Keratinocyte (primary cell): ENCODE measurements around the gene BMPR1B. TPM values are rescaled to one million over a fixed set of nuclear protein-coding genes. Genes with fewer than 3 reads are reported as not detected.

Source experiments
- DNase-seq: peaks from one replicate; pipeline ENCODE4 v3.0.0-alpha.2; 2011; ENCODE audit warnings: low read depth, missing footprints, low spot score
- FAIRE-seq: peaks from 2 replicates; lab custom pipeline; 2011; peaks lifted over from hg19 to GRCh38; lab: Jason Lieb, UNC
- H2AFZ ChIP-seq: 2 replicates; pipeline ENCODE4 v1.6.0; 2012; ENCODE audit warnings: low read length, control low read depth, inconsistent platforms; ENCODE audit not compliant: control insufficient read depth
- H3K27ac ChIP-seq: 2 replicates; pipeline ENCODE4 v1.5.1; 2011; ENCODE audit warnings: low read length; ENCODE audit not compliant: control insufficient read depth, insufficient read depth
- H3K27me3 ChIP-seq: 3 replicates; pipeline ENCODE4 v1.6.0; 2011; ENCODE audit warnings: low read length; ENCODE audit not compliant: control insufficient read depth, insufficient read depth; ENCODE audit errors: extremely low read depth
- H3K36me3 ChIP-seq, 2 experiments: 2 replicates in 1 of 2; 3 replicates in 1 of 2; pipeline ENCODE4 v1.5.1; 2011; ENCODE audit warnings: low read length in 2 of 2, mild to moderate bottlenecking in 1 of 2; ENCODE audit not compliant: control insufficient read depth in 2 of 2, insufficient read depth in 2 of 2; ENCODE audit errors: extremely low read depth in 1 of 2
- H3K4me1 ChIP-seq: 3 replicates; pipeline ENCODE4 v1.5.1; 2011; ENCODE audit warnings: low read length; ENCODE audit not compliant: control insufficient read depth, insufficient read depth; ENCODE audit errors: extremely low read depth
- H3K4me2 ChIP-seq: 3 replicates; pipeline ENCODE4 v1.6.0; 2011; ENCODE audit warnings: low read depth, low read length; ENCODE audit not compliant: control insufficient read depth, insufficient read depth; ENCODE audit errors: extremely low read depth
- H3K4me3 ChIP-seq, 3 experiments: fragments of 200-600 bp in 1 of 3; sonication (generic) in 1 of 3; 2 replicates in 2 of 3; 3 replicates in 1 of 3; pipeline ENCODE4 v1.5.1; 2011 to 2016; ENCODE audit warnings: low read length in 3 of 3, mild to moderate bottlenecking in 3 of 3, control low read depth in 2 of 3, inconsistent platforms in 1 of 3, low read depth in 1 of 3, mixed read lengths in 1 of 3, mixed run types in 1 of 3, moderate library complexity in 1 of 3; ENCODE audit not compliant: control insufficient read depth in 2 of 3, insufficient read depth in 2 of 3; ENCODE audit errors: extremely low read depth in 1 of 3
- H3K79me2 ChIP-seq: 2 replicates; pipeline ENCODE4 v1.6.0; 2012; ENCODE audit warnings: low read length; ENCODE audit not compliant: control insufficient read depth, insufficient read depth
- H3K9ac ChIP-seq: 3 replicates; pipeline ENCODE4 v1.6.0; 2011; ENCODE audit warnings: low read length; ENCODE audit not compliant: control insufficient read depth, insufficient read depth; ENCODE audit errors: extremely low read depth
- H3K9me1 ChIP-seq: 3 replicates; pipeline ENCODE4 v1.6.0; 2011; ENCODE audit warnings: low read length; ENCODE audit not compliant: control insufficient read depth, insufficient read depth; ENCODE audit errors: extremely low read depth
- H3K9me3 ChIP-seq: 2 replicates; pipeline ENCODE4 v1.5.1; 2012; ENCODE audit warnings: low read depth, low read length; ENCODE audit not compliant: control insufficient read depth
- H4K20me1 ChIP-seq: 3 replicates; pipeline ENCODE4 v1.6.0; 2011; ENCODE audit warnings: low read length; ENCODE audit not compliant: control insufficient read depth, insufficient read depth; ENCODE audit errors: extremely low read depth
- CTCF ChIP-seq, 3 experiments: IDR thresholded peaks in 1 of 3; conservative IDR thresholded peaks in 1 of 3; optimal IDR thresholded peaks in 1 of 3; 2 replicates in 2 of 3; 3 replicates in 1 of 3; pipeline versions ENCODE3 to v1.5.1; 2011; ENCODE audit warnings: low read length in 3 of 3, mild to moderate bottlenecking in 3 of 3, moderate library complexity in 2 of 3, control low read depth in 1 of 3, inconsistent platforms in 1 of 3; ENCODE audit not compliant: insufficient read depth in 2 of 3; ENCODE audit errors: extremely low read depth in 1 of 3
- EZH2 ChIP-seq: IDR thresholded peaks from one replicate; pipeline ENCODE4 v1.6.1; 2012; ENCODE audit warnings: inconsistent platforms, mild to moderate bottlenecking, low read length, moderate library complexity
- dilution Hi-C: fragments of 300-500 bp; cut with MboI; formaldehyde crosslinking; loops from one replicate; pipeline ENCODE4 v1.7.0; 2020; ENCODE audit warnings: low sequenced_read_pairs; ENCODE audit not compliant: extremely low pct_ligation_motif_present
- polyA plus RNA-seq, 5 experiments: library from polyadenylated mRNA; depleted of rRNA in 3 of 5; stranded (reverse) in 3 of 5; stranded (forward) in 1 of 5; unstranded in 1 of 5; fragments of >200 nt; gene quantifications; 1 replicate in 1 of 5; 2 replicates in 3 of 5; 3 replicates in 1 of 5; pipeline versions ENCODE4 v1.2.1 to v1.2.3, GENCODE V29; 2011 to 2012; ENCODE audit warnings: missing spikeins in 2 of 5, low read depth in 1 of 5, low replicate concordance in 1 of 5

Gene BMPR1B
- polyA plus RNA-seq, 1 donor (not counting 4 experiments of a cell fraction or from before 2014, with no cell fraction given), result 0.89 TPM

- Histone ChIP-seq H3K4me2 (no peak overlapping the region), H3K27me3 (no peaks in the 10 kb centered on the region), H3K27ac (no peak overlapping the region), H3K9ac (no peak overlapping the region), H3K36me3 (no peaks in the 10 kb centered on the region), H4K20me1 (no peaks in the 10 kb centered on the region), H2AFZ (no peak overlapping the region), H3K9me1 (no peaks in the 10 kb centered on the region), H3K79me2 (no peaks in the 10 kb centered on the region), H3K9me3 (no peaks in the 10 kb centered on the region), H3K4me1 (no peaks in the 10 kb centered on the region), H3K4me3 (no peak overlapping the region)
- TF ChIP-seq CTCF (optimal IDR thresholded peaks at IDR 0.05 in 1 of 3, IDR thresholded peaks at IDR 0.05 in 1 of 3, conservative IDR thresholded peaks at IDR 0.05 in 1 of 3; ENCODE audit: extremely low read depth in 1 of 3, insufficient read depth in 2 of 3, low read length in 3 of 3) (no peak), EZH2 (no peak)
- DNase-seq (no peak), FAIRE-seq (no peak)
- dilution Hi-C loops, result no loop called here
Measured at GRCh38 chr4:95162867-95163266, 405.1 kb downstream of the BMPR1B start.

GRCh38 chr4:95165926-95166524 lies 408.3 kb downstream of the BMPR1B start:
- H3K4me3 ChIP-seq, result no peak overlapping the region
- no peak overlapping the region for H3K27ac ChIP-seq
- H4K20me1 ChIP-seq, result no peaks in the 10 kb centered on the region
- H3K4me1 ChIP-seq, result no peaks in the 10 kb centered on the region
- H3K79me2 ChIP-seq, result no peaks in the 10 kb centered on the region
- DNase-seq, result peak; percentile 15
- dilution Hi-C loops, result no loop called here
- no peaks in the 10 kb centered on the region for H3K9me1 ChIP-seq
- no peaks in the 10 kb centered on the region for H3K9me3 ChIP-seq
- no peak overlapping the region for H3K4me2 ChIP-seq
- H3K27me3 ChIP-seq, result no peaks in the 10 kb centered on the region
- FAIRE-seq, result no peak
- TF ChIP-seq EZH2 (no peak), CTCF (optimal IDR thresholded peaks at IDR 0.05 in 1 of 3, IDR thresholded peaks at IDR 0.05 in 1 of 3, conservative IDR thresholded peaks at IDR 0.05 in 1 of 3; ENCODE audit: extremely low read depth in 1 of 3, insufficient read depth in 2 of 3, low read length in 3 of 3) (peak in 2 of 3 experiments; percentile 34 to 46)
- H2AFZ ChIP-seq, result no peak overlapping the region
- no peaks in the 10 kb centered on the region for H3K36me3 ChIP-seq
- no peak overlapping the region for H3K9ac ChIP-seq
